Fibroblast of the aortic adventitia (primary cell): ENCODE measurements around the gene NTRK2. TPM values are rescaled to one million over a fixed set of nuclear protein-coding genes. Genes with fewer than 3 reads are reported as not detected.

Source experiments
- DNase-seq: peaks from one replicate; pipeline ENCODE4 v3.0.0-alpha.2; 2010; ENCODE audit warnings: low read depth
- H3K4me3 ChIP-seq: 2 replicates; pipeline ENCODE4 v1.5.1; 2011; ENCODE audit warnings: low read depth, mild to moderate bottlenecking, control low read depth, low read length, moderate library complexity
- CTCF ChIP-seq: IDR thresholded peaks from 2 replicates; pipeline ENCODE4 v1.5.1; 2011; ENCODE audit warnings: mild to moderate bottlenecking, low read length, control low read depth, inconsistent platforms; ENCODE audit not compliant: insufficient read depth
- total RNA-seq: library from RNA; depleted of rRNA; stranded (reverse); fragments of >200 nt; gene quantifications from 2 replicates; pipeline ENCODE4 v1.2.3, GENCODE V29; 2012; ENCODE audit warnings: low replicate concordance

The NTRK2 gene
- total RNA-seq, 1 donor = 3.3 TPM

GRCh38 chr9:84955971-84956370, 286.4 kb downstream of the NTRK2 start:
- no peak for DNase-seq
- no peak for TF ChIP-seq CTCF
- H3K4me3 ChIP-seq = no peak overlapping the region

GRCh38 chr9:84959339-84959738, 289.8 kb downstream of the NTRK2 start:
- no peak overlapping the region for H3K4me3 ChIP-seq
- no peak for DNase-seq
- TF ChIP-seq CTCF = no peak

- H3K4me3 ChIP-seq = no peak overlapping the region
- no peak for DNase-seq
- no peak for TF ChIP-seq CTCF
Observed at GRCh38 chr9:84966876-84967830, 297.6 kb downstream of the NTRK2 start.

GRCh38 chr9:84969084-84969483, 299.6 kb downstream of the NTRK2 start:
- no peak for TF ChIP-seq CTCF
- no peak overlapping the region for H3K4me3 ChIP-seq

GRCh38 chr9:84969736-84970135, 300.2 kb downstream of the NTRK2 start:
- TF ChIP-seq CTCF = no peak
- H3K4me3 ChIP-seq = no peak overlapping the region
- no peak for DNase-seq

More at GRCh38 chr9:84969084-84969483, 299.6 kb downstream of the NTRK2 start:
- no peak for DNase-seq

- peak; percentile 1 for DNase-seq
- no peak for TF ChIP-seq CTCF
- no peak overlapping the region for H3K4me3 ChIP-seq
Observed at GRCh38 chr9:84970432-84970831, 300.9 kb downstream of the NTRK2 start.

- H3K4me3 ChIP-seq = no peak overlapping the region
- no peak for TF ChIP-seq CTCF
- no peak for DNase-seq
Observed at GRCh38 chr9:84971571-84971970, 302.0 kb downstream of the NTRK2 start.
